ENCODE measurements around the gene MAN1A1.
"Not testable (repeated sequence)": the region's sequence is repeated elsewhere in the genome, so short reads cannot be mapped to it uniquely, and the experiment has no call there.

MAN1A1 gene

DNA sequence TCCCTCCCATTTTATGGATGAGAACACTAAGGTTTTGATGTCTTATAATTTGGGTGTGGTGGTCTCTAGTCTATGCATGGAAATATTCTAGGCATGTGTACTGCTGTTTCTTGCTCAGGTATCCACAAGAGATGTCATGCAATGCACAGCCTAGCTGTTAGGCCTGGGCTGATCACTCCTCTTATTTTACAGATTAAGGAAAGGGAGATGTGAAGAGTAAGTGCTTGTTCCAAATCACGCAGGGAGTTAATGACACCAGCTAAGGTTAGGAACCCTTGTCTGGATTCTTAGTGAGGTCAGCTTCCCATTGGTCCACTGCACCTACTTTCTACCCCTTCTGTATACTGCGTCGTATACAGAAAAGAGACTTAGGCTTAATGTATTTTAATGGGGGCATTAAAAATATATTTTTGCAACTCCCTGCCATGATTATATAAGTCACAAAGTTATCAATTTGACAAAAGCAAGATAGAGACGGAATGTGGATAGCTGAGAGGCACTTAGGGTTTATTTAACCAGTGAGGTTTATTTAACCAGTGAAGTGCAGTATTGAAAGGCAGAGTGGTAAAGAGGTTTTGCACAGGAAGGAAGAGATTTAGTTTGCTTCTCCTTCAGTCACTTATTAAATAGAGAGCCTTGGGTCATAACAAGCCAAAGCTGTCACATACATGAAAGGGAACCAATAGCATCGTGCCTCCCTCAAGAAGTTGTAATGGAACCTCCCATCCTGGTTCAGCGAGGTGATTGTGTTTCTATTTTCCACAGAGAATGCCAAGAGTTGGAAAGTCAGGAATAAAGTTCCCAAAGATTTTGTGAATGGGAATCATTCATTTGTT is 176.1 kb downstream of the MAN1A1 start:
- no peak for DNase-seq (ENCODE audit: low read depth in 2 of 3, low spot score in 2 of 3)

- DNase-seq (ENCODE audit: low read depth in 2 of 3, low spot score in 2 of 3) = no peak
Observed at GRCh38 chr6:119172824-119173223, 176.7 kb downstream of the MAN1A1 start.

GRCh38 chr6:119171864-119172588 is 177.5 kb downstream of the MAN1A1 start:
- no peak for DNase-seq (ENCODE audit: low read depth in 2 of 3, low spot score in 2 of 3)

GRCh38 chr6:119171088-119171841 is 178.3 kb downstream of the MAN1A1 start:
- no peak for DNase-seq (ENCODE audit: low read depth in 2 of 3, low spot score in 2 of 3)

GRCh38 chr6:119170447-119171087 is 179.0 kb downstream of the MAN1A1 start:
- DNase-seq (ENCODE audit: low read depth in 2 of 3, low spot score in 2 of 3) = no peak

DNA sequence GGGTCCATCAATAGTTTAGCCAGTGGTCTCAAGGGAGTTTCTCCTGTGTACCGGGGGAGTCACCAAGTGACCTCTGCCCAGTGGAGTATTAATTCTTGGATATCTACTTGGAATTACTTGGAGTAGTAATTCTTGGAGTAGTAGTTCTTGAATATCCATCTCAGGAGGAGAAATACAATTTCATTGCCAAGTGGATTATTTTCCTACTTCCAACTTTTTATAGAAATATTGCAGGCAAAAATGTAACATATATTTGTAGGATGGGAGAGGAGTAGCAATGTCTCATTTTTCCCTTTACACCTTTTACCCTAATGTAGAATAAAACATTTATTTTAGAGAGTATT is 179.5 kb downstream of the MAN1A1 start:
- DNase-seq (ENCODE audit: low read depth in 2 of 3, low spot score in 2 of 3) = no peak

- not testable (repeated sequence) for DNase-seq (ENCODE audit: low read depth in 2 of 3, low spot score in 2 of 3)
Observed at GRCh38 chr6:119169355-119169754, 180.2 kb downstream of the MAN1A1 start.

GRCh38 chr6:119166024-119166784 is 183.4 kb downstream of the MAN1A1 start:
- no peak for DNase-seq (ENCODE audit: low read depth in 2 of 3, low spot score in 2 of 3)

GRCh38 chr6:119163006-119163405 is 186.6 kb downstream of the MAN1A1 start:
- DNase-seq (ENCODE audit: low read depth in 2 of 3, low spot score in 2 of 3) = no peak

DNA sequence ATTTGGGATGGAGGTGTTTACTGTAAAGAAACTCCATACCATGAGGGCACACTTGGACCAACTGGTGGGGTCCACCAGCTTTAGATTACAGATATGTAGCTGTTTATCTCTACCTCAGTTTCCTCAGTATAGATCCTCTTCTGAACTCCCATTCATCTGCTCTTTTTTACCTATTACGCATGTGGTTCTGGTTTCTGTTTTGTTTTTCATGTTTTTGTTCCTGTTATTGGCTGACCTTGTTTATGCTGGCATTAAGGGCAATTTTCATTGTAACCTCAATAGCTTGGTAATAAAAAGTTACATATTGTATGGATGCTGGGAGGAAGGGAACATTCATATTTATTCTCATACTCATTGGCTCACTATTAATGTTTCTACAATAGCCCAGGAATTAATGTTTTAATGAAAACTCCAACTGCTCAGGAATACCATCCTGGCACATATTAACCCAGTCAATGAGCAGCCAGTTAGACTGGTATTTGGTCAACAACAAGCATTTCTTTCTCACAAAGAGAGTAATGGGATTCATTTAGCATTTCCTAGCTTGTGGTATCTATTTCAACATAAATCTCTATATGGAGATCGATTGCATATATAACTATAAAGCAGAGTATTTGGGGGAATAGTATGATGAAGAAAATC is 187.3 kb downstream of the MAN1A1 start:
- no peak for DNase-seq (ENCODE audit: low read depth in 2 of 3, low spot score in 2 of 3)

- DNase-seq (ENCODE audit: low read depth in 2 of 3, low spot score in 2 of 3) = no peak
Observed at GRCh38 chr6:119161438-119161837, 188.1 kb downstream of the MAN1A1 start.

- DNase-seq (ENCODE audit: low read depth in 2 of 3, low spot score in 2 of 3) = no peak
Observed at GRCh38 chr6:119160911-119161310, 188.7 kb downstream of the MAN1A1 start.

DNA sequence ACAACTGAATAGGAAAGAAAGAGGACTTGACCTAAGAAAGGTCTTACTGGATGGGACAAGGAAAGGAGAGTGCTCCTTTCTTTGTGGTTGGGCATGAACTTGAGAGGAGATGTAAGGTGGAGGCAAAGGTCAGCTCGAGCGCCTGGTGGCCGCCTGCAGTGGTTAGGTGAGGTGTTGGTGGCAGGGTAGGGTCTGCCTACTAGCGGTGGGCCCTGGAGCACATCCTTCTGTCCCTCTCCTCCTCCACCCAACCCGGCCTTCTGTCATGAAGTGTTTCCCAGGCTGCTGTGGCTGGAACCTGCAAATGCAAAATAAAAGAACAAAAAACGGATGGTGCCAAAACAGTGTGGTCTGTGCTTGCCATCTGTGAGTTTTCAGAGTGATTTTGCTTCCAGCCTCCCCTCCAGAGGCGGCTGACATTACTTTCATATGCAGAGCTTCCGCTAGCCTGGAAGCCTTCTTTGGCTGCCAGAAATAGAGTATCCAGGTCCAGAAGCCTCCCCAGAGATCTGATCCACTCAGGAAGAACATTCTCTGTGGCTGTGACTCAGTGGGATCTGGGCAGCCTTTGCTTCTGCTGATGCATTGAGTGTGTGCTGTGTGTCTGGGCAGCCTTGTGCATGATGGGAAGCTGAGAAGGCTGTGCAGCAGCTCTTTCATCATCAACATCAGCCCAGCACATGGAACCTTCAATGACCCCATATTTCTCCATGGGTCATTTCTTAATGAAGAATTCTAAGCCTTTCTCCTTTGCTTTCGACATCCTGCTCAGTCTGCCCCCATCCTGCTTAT is 191.3 kb downstream of the MAN1A1 start:
- no peak for DNase-seq (ENCODE audit: low read depth in 2 of 3, low spot score in 2 of 3)

GRCh38 chr6:119157506-119157815 is 192.1 kb downstream of the MAN1A1 start:
- no peak for DNase-seq (ENCODE audit: low read depth in 2 of 3, low spot score in 2 of 3)

- no peak for DNase-seq (ENCODE audit: low read depth in 2 of 3, low spot score in 2 of 3)
Observed at GRCh38 chr6:119156757-119157505, 192.6 kb downstream of the MAN1A1 start.

DNA sequence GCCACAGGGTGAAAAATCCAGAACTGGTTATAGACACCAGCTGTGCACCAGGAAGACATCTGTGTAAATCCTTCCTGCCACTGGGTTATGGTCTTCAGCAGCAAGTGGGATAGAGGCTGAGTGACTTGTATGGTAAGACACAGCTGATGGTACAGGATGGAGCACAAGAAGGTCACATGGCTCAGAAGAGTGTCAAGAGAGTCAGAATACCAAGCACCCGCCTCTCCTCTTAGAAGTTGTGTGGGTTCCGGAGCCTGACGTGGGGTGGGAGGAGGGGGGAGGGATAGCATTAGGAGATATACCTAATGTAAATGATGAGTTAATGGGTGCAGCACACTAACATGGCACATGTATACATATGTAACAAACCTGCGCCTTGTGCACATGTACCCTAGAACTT is 193.5 kb downstream of the MAN1A1 start:
- DNase-seq (ENCODE audit: low read depth in 2 of 3, low spot score in 2 of 3) = not testable (repeated sequence)

DNA sequence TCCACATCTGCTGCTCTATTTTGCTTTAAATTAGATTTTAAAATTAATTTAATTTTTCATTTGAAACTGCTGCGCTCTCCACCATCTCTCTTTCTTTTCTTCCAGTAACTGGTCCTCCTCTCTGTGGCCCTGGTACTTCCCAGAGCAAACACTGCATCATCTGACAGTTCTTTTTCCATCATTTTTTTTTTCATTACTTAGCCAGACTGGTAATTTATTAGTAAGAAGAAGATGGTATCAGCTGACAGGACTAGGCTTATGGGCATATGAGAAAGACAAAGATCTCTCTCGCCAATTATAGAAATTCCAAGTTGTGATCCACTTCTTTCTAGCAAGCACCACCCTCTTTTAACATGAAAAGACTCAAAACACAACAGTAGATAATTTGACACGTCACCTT is 197.4 kb downstream of the MAN1A1 start:
- DNase-seq (ENCODE audit: low read depth in 2 of 3, low spot score in 2 of 3) = no peak

DNA sequence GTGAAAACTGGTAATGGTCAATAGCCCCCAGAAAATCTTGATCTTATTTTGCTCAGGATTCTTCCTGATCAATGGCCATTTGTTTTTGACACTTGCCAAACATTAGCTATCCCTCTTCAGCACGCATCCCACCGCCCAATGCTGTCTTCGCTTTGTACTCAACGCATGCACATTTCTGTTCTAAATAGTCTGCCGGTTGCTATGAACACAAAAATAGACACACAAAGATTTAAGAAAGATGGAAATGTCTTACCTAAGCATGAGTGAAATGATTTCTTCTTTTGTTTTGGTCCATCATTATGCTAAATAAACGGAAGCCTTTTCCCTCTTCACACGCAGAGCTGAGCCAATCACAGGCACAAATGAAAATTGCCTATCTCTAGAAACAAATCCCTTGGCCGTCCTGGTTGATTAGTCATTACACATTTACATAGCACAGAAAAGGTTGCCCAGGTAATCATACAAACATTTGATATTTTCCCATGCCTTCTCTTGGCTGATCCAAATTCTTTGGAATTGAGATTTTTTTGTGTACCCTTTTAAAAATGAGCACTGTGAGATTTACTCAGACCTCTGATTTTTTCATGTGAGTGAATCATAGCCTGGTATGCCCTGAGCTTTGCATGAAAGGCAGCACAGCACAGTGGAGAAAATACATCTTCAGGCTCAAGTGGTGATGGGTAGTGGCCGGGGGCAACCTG is 200.6 kb downstream of the MAN1A1 start:
- DNase-seq (ENCODE audit: low read depth in 2 of 3, low spot score in 2 of 3) = no peak
